Smooth muscle cell (in vitro differentiated cells): ENCODE measurements around the gene STX16. TPM values are rescaled to one million over a fixed set of nuclear protein-coding genes. Genes with fewer than 3 reads are reported as not detected.

Source experiments
- DNase-seq: peaks from one replicate; lab custom pipeline; 2025; ENCODE audit not compliant: unreplicated experiment; lab: John Stamatoyannopoulos, UW
- H2AFZ ChIP-seq: fragments of 200-600 bp; sonication (generic); 2 replicates; pipeline ENCODE4 v1.6.0; 2016; ENCODE audit warnings: antibody characterized with exemption, low read depth, mild to moderate bottlenecking
- H3F3A ChIP-seq: fragments of 200-600 bp; sonication (generic); 2 replicates; pipeline ENCODE4 v1.6.0; 2017; ENCODE audit warnings: antibody characterized with exemption, low read depth
- H3K27ac ChIP-seq: fragments of 200-600 bp; sonication (generic); 2 replicates; pipeline ENCODE4 v1.5.1; 2016; ENCODE audit warnings: low read depth, mild to moderate bottlenecking
- H3K27me3 ChIP-seq: fragments of 200-600 bp; sonication (generic); 2 replicates; pipeline ENCODE4 v1.6.1; 2016; ENCODE audit warnings: low read depth, mild to moderate bottlenecking
- H3K36me3 ChIP-seq: fragments of 200-600 bp; sonication (generic); 2 replicates; pipeline ENCODE4 v1.5.1; 2016; ENCODE audit warnings: low read depth
- H3K4me1 ChIP-seq: fragments of 200-600 bp; sonication (generic); 2 replicates; pipeline ENCODE4 v1.5.1; 2016; ENCODE audit warnings: low read depth
- H3K4me2 ChIP-seq: fragments of 200-600 bp; sonication (generic); 2 replicates; pipeline ENCODE4 v1.6.0; 2016; ENCODE audit warnings: mild to moderate bottlenecking
- H3K4me3 ChIP-seq: fragments of 200-600 bp; sonication (generic); 2 replicates; pipeline ENCODE4 v1.5.1; 2016; ENCODE audit warnings: mild to moderate bottlenecking
- H3K79me2 ChIP-seq: fragments of 200-600 bp; sonication (generic); 2 replicates; pipeline ENCODE4 v1.6.0; 2016; ENCODE audit warnings: low read depth, mild to moderate bottlenecking
- H3K9ac ChIP-seq: fragments of 200-600 bp; sonication (generic); 2 replicates; pipeline ENCODE4 v1.6.0; 2016; ENCODE audit warnings: low read depth
- H3K9me3 ChIP-seq: fragments of 200-600 bp; sonication (generic); replicated peaks from 2 replicates; pipeline ENCODE4 v1.5.1; 2016; ENCODE audit warnings: low read depth
- H4K20me1 ChIP-seq: fragments of 200-600 bp; sonication (generic); 2 replicates; pipeline ENCODE4 v1.6.0; 2016; ENCODE audit warnings: low read depth
- CTCF ChIP-seq: fragments of 200-600 bp; sonication (generic); IDR thresholded peaks from 2 replicates; pipeline ENCODE4 v1.5.1; 2017; ENCODE audit warnings: borderline replicate concordance, mild to moderate bottlenecking, antibody characterized with exemption; ENCODE audit not compliant: insufficient read depth, poor library complexity, severe bottlenecking
- WGBS: methylation state at CpG from one replicate; pipeline ENCODE4 v1.1.7; 2016; ENCODE audit warnings: low lambda C conversion rate; 5-methylcytosine and 5-hydroxymethylcytosine counted together
- polyA plus RNA-seq: library from polyadenylated mRNA; unstranded; fragments of >200 nt; fragmentation: Nextera tagmentation; extraction: Ambion mirVana; gene quantifications from 2 replicates; pipeline ENCODE4 v1.2.1, GENCODE V29; 2016
- total RNA-seq: library from RNA; depleted of rRNA; stranded (reverse); fragments of >200 nt; gene quantifications from 2 replicates; pipeline ENCODE4 v1.2.3, GENCODE V29; 2014

STX16 gene
- total and polyA plus RNA-seq, 2 experiments from 2014 or later: 22.5 to 35.8 TPM

- no peak overlapping the region for H2AFZ ChIP-seq
- H3K4me1 ChIP-seq: no peaks in the 10 kb centered on the region
- H3K4me2 ChIP-seq: no peak overlapping the region
- H3K27ac ChIP-seq: no peak overlapping the region
- no peak overlapping the region for H3K4me3 ChIP-seq
- H4K20me1 ChIP-seq: no peaks in the 10 kb centered on the region
- TF ChIP-seq CTCF: no peak
- no peaks in the 10 kb centered on the region for H3K9me3 ChIP-seq
- no peaks in the 10 kb centered on the region for H3K27me3 ChIP-seq
- no peak for DNase-seq
- WGBS: 95% methylated on average over 11 of the region's 11 CpGs
- no peaks in the 10 kb centered on the region for H3F3A ChIP-seq
- H3K9ac ChIP-seq: no peak overlapping the region
- no peaks in the 10 kb centered on the region for H3K79me2 ChIP-seq
- H3K36me3 ChIP-seq: peaks cover 13% of the 10 kb centered on the region
Observed at GRCh38 chr20:58700823-58701222, 49.7 kb downstream of the STX16 start.

GRCh38 chr20:58701431-58702160 is 50.5 kb downstream of the STX16 start:
- Histone ChIP-seq H3F3A (no peaks in the 10 kb centered on the region), H3K79me2 (no peaks in the 10 kb centered on the region), H3K9me3 (no peaks in the 10 kb centered on the region), H3K27ac (no peak overlapping the region), H3K9ac (no peak overlapping the region), H3K4me1 (no peaks in the 10 kb centered on the region), H3K36me3 (peaks cover 13% of the 10 kb centered on the region), H3K4me3 (no peak overlapping the region), H3K4me2 (no peak overlapping the region), H2AFZ (no peak overlapping the region), H3K27me3 (no peaks in the 10 kb centered on the region), H4K20me1 (no peaks in the 10 kb centered on the region)
- no peak for TF ChIP-seq CTCF
- DNase-seq: no peak
- WGBS: 94% methylated on average over 23 of the region's 29 CpGs

- no peak overlapping the region for H3K9ac ChIP-seq
- no peaks in the 10 kb centered on the region for H3K27me3 ChIP-seq
- TF ChIP-seq CTCF: no peak
- H3K4me2 ChIP-seq: no peak overlapping the region
- no peaks in the 10 kb centered on the region for H3K79me2 ChIP-seq
- no peaks in the 10 kb centered on the region for H3F3A ChIP-seq
- no peaks in the 10 kb centered on the region for H4K20me1 ChIP-seq
- H3K4me1 ChIP-seq: no peaks in the 10 kb centered on the region
- H3K36me3 ChIP-seq: peaks cover 13% of the 10 kb centered on the region
- 86% methylated on average over 9 of the region's 9 CpGs for WGBS
- no peaks in the 10 kb centered on the region for H3K9me3 ChIP-seq
- no peak for DNase-seq
- H3K27ac ChIP-seq: no peak overlapping the region
- H2AFZ ChIP-seq: no peak overlapping the region
- H3K4me3 ChIP-seq: no peak overlapping the region
Observed at GRCh38 chr20:58702161-58702510, 51.1 kb downstream of the STX16 start.
